ENCODE results near the gene PCDHGC4.

- no peak for TF ChIP-seq ZNF70 (CRISPR knock-in tag; IDR thresholded peaks at IDR 0.05)
- TF ChIP-seq ZC3H10 (CRISPR knock-in tag; IDR thresholded peaks at IDR 0.05), result no peak
- TF ChIP-seq CSRNP3 (CRISPR knock-in tag; IDR thresholded peaks at IDR 0.05), result no peak
- no peak for TF ChIP-seq ZNF8 (CRISPR knock-in tag; IDR thresholded peaks at IDR 0.05)
- no peak for TF ChIP-seq PATZ1 (CRISPR knock-in tag; IDR thresholded peaks at IDR 0.05; ENCODE audit: borderline replicate concordance)
- no peak for TF ChIP-seq PPARA (CRISPR knock-in tag; IDR thresholded peaks at IDR 0.05; ENCODE audit: borderline replicate concordance)
- no peak for TF ChIP-seq GLIS3 (CRISPR knock-in tag; IDR thresholded peaks at IDR 0.05)
- no peak for TF ChIP-seq ZFP30 (CRISPR knock-in tag; IDR thresholded peaks at IDR 0.05)
- TF ChIP-seq ZFP3 (CRISPR knock-in tag; IDR thresholded peaks at IDR 0.05), result no peak
- no peak for TF ChIP-seq TSHZ2 (CRISPR knock-in tag; IDR thresholded peaks at IDR 0.05)
Observed at GRCh38 chr5:141494761-141495452, 10.1 kb downstream of the PCDHGC4 start.

Measured in SK-N-SH treated with all-trans-retinoic acid at 6 μM for 48 hours (cell line).